Dedifferentiated amniotic fluid mesenchymal stem cell (primary cell): ENCODE results near the gene UNC93A.

Source experiments
- DNase-seq: peaks from one replicate; pipeline ENCODE4 v3.0.0-alpha.2; 2016; ENCODE audit errors: extremely low spot score

UNC93A gene

DNA sequence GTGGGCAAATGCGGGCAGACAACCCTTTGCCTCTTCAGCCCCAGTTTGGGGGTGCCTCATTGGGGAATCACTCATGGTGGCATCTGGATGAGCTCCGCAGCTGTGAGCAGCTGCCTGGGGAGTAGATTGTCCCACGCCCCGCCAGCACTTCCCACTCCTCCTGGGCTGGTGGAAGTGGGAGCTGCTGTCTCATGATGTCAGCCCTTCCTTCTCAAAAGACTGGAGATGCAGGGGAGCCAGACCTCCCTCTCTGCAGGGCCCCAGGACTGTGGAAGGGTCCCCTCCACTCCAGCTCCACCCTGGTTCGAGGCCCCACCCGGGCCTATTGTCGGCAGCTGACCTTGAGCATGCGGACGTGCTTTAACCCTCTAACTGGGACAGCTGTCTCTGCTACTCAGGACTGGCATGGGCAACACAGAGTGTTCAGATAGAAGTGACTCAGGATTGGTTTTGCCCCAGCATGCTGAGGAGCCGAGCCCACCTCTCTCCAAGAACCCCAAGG lies 2.0 kb downstream of the UNC93A start:
- DNase-seq: no peak

DNA sequence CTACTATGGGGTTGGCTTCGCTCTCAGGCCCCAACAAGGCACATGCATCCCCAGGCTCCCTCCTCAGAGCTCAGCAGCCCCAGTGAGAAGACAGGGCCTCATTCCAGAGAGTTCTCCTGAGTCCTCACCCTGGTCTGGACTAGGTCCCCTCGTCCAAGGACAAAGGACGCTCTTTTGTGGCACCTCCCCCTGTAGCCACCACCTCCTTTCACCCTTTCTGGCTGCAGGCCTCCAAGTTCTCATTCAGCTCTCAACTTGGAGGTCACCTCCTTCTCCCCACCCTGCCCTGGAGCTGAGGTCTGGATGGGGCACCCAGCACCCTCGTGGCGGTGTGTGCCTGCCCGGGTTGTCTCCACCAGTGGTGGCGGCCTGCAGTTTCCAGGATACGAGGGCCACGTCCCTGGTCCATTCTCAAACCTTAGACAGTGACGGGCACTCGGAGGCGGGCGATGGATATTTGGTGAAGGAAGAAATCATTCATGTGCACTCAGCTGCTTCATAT lies 2.5 kb downstream of the UNC93A start:
- no peak for DNase-seq

DNA sequence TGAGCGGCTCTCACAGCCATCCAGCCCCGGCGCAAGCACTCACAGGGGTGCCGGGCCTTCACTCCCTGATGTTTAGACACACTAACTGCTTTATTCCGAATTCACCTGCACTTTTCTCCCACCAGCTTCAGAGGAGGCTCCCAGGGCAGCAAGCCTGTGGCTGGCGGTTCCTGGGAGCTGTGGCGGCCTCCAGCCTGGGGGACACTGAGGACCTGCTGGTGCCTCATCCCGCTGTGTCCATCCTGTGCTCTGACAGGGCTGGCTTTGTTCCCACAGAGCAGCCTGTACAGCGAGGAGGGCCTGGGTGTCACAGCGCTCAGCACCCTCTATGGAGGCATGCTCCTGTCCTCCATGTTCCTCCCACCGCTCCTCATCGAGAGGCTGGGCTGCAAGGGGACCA lies 3.1 kb downstream of the UNC93A start:
- DNase-seq: no peak

DNA sequence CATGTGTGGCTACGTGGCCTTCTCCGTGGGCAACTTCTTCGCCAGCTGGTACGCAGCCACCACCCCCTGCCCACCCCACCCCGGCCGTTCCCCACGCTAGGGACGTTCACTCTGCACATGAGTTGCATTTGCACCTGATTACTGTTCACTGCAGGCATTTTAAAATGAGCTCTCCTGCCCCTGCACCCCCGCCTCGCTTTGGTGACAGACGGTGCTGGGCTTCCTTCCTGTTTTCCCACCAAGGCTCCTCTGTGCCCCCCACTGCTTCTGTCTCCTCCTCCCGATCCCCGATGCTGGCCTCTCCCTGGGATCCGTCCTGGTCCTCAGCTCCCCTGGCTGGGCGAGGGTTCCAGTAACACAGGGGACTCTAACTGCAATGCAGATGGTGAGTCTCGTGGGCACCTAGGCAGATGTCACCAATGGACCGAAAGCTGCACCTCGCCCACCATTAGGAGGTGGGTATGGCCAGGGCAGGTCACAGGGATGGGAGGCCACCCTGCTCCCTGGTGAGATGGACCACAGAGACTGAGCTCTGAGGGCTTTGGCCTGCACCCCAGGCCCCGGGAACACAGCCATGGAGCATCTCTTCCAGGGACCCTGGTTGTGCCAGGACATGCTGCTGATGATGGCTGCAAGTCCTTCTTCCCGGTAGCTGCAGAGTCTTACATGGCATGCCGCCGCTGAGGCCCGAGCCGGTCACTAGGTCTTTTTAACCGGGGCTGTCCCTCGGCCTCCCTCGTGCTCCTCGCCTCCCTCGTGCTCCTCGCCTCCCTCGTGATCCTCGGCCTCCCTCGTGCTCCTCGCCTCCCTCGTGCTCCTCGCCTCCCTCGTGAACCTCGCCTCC lies 3.8 kb downstream of the UNC93A start:
- DNase-seq: no peak

DNA sequence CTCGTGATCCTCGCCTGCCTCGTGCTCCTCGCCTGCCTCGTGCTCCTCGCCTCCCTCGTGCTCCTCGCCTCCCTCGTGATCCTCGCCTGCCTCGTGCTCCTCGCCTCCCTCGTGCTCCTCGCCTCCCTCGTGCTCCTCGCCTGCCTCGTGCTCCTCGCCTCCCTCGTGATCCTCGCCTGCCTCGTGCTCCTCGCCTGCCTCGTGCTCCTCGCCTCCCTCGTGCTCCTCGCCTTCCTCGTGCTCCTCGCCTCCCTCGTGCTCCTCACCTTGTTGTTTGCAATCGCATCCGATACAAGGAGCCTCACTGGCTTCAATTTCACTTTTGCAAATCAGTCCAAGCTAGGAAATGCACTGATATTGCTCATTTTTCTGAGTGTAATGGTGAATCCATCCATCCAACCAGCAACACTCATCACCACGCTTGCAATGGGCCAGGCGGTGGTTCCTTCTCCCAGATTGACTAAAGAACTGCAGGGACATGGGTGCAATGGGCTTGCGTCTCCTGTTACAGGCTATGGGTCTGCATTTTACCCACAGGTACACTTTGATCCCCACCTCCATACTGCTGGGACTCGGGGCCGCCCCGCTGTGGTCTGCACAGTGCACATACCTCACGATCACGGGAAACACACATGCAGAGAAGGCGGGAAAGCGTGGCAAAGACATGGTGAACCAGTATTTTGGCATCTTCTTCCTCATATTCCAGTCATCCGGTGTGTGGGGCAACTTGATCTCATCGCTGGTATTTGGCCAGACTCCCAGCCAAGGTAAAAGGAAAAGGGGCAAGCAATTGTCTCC lies 4.6 kb downstream of the UNC93A start:
- no peak for DNase-seq

DNA sequence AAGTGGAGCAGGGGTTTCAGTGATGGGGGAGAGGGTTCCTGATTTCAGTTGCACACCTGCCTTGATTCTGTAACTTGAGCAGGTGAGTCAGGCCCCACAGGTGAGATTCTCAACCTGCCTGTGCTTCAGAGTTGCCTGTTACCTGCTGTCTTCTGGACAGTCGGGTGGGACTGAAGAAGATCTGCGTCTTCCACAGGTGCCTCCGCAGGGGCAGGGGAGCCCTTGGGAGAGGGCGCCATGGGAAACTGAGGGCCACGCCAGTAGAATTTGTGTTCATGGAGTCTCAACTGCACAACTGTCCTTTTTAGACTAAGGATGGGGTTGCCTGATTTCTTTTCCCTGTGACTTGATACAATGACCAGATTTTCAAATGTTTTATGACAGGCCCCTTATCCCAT lies 5.2 kb downstream of the UNC93A start:
- no peak for DNase-seq

DNA sequence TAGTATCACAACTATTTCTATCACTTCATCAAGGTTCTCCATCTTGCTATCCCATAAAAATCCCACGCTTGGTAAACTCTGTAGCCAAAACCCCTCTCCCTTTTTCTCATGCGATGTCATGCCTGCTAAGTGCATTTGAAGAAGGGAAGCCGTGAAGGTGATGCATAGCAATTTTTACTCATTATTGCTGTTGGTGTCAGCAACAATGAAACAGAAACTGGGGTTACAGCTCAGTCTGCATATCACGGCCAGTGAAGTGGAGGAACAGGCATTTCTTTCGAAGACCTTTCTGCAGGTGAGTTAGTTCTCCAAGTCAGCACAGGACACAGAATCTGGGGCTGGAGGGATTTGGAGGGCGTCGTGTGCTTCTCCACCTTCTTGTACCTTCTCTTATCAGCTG lies 5.8 kb downstream of the UNC93A start:
- DNase-seq: no peak

DNA sequence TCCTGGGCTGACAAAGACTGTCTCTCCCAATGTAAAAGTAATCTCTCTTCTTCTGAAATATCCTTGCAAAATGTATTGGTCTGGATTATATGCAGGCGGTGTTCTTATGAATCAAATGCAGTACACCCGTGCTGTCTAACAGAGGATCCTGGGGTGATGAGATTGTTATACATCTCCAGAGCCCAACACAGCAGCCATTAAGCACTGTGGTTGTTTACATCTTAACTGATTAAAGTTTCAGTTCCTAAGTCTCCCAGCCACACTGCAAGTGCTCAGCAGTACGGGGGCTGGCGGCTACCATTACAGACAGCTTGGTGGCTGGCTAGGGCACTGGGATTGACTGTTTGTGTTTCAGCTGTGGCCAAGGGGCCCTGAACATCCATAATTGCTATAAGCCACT lies 7.0 kb downstream of the UNC93A start:
- no peak for DNase-seq

DNA sequence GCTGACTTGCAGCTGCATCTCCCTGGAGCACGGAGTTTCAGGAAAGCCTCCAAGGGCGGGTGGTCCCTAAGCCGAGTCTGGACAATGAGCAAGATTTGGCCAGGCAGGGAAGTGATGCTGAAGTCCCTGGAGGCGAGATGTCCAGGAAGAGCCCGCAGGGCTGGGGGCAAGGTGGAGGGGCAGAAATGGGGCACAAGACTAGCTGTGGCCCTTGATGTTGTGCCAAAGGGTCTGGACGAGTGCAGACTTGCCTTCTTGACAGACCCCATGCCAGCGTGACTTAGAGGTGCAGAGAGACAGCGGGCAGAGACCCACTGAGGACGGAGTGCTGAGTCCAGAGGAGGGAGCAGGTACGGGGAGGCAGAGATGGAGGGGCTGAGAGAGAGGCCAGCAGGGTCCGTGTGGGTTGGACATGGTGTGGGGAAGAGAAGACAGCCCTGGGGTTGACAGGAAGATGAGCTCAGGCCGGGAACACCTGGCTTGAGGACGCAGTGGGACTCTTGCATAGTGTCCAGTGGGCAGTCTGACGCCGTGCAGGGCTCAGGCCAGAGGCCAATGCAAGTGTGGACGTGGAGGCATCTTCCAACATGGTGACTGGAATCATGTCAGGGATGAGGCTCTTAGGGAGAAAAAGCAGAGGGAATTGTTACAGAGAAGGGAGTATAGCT lies 8.7 kb downstream of the UNC93A start:
- no peak for DNase-seq

DNA sequence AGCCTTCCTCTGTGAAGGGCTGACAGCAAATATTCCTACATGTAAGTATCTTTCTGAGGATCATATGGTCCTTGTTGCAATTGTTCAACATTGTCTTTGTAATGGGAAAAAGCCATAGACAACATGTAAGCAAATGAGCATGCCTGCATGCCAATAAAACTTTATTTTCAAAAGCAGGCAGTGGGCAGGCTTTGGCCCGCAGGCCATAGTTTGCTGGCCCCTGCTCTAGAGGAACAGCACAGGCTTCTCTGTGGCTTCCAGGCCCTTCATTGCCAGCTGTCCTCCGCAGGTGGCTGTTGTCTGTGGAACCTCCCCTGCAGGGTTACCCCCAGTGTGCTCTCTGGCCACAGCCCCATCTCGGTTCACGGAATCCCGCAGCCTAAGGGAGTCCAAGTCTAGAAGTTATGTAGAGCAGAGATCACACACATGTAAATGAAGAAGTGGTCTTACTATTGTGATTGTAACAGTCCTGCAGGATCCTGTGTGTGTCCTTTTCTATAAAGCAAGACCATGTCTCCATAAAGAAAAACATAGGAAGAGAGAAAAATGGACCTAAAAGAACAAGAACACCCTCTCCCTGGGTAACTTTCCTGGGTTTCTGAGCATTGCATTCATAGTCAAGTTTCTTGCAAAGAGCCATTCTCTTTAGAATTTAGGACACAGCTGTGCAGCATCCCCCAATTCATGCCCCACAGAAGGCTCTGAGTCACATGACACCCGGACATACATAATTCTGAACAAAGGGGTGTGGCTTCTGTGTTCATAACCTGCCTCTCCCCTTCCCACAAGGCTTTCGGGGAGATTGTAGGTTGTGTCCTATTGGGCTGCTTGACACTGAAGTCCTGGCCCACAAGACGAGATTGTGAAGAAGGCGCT lies 10.0 kb downstream of the UNC93A start:
- no peak for DNase-seq

DNA sequence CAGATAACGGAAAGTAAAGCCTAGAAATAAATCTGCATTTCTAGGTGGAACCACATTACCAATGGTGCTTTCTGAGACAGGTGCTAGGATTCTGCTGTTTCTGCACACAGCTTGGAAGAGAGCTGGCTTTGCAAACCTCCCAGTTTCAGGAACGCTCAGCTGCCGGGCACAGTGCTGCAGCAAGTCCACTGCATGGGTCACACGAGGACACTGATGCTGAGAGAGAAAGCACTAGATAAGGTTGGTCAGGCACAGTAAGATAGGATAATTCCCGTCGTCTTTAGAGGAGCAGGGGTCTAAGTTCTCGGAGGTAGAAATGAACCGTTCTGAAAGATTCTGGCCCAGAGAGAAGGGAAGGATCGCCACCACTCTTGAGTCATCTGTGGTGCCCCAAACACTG lies 11.0 kb downstream of the UNC93A start:
- DNase-seq: no peak

DNA sequence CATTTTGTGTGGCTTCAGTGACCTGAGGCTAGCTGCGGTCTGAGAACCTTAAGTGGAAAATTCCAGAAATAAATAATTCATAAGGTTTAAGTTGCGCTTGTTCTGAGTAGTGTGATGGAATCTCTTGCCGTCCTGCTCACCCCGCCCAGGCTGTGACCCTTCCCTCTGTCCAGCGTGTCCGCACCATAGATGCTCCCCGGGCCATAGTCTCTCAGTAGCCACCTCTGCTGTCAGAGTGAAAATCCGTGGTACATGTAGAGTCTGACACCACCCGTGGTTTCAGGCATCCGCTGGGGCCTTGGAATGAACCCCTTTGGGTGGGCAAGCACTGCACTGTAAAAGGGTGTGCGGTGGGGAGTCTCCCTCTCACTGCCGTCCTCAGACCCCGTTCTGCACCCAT lies 11.7 kb downstream of the UNC93A start:
- no peak for DNase-seq

DNA sequence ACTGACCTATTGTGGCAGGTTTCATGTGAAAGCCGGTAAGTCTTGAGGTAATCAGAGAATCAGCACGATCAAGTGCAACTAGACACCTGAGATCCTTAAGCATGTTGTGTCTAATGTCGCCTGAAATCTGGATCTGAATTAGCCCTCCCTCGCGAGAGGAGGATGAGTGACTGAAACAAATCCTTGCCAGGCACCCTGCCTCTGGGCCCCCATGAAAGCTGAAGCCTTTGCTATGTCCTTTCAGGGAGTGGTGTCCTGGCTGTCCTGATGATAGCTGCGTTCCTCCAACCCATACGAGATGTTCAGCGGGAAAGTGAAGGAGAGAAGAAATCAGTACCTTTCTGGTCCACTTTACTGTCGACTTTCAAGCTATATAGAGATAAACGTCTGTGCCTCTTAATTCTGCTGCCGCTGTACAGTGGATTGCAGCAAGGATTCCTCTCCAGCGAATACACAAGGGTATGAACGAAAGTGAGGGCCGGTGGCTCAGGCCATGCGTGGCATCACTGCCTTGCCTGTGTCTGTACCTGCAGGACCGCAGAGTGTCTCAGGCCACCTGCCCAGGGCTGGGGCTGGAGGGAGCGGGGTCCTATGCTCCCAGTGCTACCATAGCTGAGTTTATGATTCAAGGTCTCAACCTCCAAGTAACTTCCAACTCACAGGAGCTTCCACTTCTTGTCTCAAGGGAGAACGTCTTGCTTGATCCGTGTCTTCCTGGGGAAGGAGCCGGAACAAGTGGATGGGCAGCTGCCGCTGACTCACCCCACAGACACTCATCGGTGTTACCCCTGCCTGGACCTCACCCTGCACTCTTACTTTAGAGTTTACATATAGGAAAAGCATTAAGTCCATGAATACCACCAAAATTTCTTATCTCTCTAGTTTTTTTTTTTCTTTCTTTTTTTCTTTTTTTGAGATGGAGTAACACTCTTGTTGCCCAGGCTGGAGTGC lies 12.8 kb downstream of the UNC93A start:
- DNase-seq: no peak

DNA sequence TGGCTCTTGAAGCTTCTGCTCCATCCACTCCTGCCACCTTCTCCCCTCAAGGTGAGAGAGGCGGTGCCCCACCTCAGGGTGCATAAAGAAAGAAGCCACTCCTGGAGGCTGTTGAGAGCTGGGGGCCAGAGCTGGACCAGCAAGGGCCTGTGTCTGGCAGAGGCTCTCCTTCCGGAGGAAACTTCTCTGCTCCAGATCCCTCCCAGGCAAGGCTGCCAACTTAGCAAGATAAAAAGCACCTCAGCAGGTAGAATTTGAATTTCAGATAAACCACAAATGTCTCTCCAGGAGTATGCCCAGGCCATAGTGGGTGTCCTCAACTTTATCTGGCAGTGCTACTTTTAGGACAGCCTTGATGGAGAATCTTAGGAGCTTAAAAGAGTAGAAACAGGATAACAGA lies 13.8 kb downstream of the UNC93A start:
- no peak for DNase-seq

DNA sequence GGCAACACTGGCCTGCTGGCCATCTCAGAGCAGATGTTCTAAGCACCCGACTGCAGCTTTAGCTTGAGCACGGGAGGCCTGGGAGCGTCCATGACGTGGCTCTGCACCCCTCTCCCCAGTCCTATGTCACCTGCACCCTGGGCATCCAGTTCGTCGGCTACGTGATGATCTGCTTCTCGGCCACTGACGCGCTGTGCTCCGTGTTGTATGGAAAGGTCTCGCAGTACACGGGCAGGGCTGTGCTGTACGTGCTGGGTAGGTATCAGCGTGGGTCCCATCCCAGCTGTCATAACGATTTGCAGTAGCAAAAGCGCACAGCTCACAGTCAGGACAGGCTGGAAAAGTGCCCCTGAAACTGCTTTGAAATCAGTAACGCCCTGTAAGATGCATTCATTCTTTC lies 14.7 kb downstream of the UNC93A start:
- DNase-seq: no peak

DNA sequence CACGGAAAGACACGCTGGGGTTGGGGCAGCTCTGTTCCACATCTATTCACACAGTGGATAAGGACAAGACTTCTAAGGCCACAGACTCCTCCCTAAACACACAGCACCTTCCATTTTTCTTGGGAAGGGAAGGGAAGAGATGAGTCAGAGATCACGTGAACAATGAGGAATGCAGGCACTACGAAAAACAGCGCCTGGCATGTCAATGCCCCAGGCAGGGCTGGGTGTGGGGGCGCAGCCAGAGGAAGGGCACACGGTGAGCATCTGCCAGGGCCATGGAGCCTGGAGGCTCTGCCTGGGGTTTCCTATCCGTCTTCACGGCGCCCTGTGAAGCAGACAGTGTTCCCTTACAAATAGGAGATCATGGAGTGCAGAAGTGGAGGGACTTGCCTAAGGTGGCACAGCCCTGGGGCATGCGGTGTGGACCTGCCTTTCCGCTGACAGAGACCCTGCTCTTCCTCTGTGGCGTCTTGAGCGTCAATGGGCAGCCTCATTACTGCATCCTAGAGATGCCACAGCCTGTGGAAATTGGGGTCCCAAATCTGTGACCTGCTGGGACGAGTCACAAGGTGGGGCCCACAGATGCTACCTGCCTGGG lies 15.4 kb downstream of the UNC93A start:
- no peak for DNase-seq

DNA sequence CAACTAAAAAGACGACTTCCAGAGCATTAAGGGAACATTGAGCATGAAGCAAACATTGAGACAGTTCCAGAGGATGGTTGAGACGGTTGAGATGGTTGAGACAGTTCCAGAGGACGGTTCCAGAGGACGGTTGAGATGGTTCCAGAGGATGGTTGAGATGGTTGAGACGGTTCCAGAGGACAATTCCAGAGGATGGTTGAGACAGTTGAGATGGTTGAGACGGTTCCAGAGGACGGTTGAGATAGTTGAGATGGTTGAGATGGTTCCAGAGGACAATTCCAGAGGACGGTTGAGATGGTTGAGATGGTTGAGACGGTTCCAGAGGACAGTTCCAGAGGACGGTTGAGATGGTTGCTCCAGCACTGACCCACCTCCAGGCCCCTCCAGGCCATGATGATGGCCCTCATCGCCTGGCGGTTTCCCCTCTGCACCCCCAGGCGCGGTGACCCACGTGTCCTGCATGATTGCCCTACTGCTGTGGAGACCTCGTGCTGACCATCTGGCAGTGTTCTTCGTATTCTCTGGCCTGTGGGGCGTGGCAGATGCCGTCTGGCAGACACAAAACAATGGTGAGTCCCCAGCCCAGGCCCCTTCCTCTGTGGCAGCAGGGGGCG lies 16.3 kb downstream of the UNC93A start:
- DNase-seq: no peak

DNA sequence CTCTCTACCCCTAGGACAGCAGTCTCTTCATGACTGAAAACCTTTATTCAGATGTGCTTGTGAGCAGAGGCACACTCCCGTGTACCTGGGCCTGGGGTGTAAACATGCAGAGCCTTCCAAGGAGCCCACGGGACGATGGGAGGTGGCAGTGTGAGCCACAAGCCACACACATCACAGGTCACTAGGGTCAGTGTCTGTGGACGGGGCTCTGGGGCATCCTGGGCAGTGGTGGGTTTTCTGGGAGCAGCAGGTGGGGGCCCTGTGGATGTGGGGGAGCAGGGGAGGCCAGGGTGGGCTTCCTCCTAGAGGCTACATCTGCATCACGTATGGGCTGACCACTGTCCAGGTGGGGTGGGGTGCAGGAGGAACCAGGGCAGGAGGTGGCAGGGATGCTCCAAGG lies 17.1 kb downstream of the UNC93A start:
- DNase-seq: no peak
